H9 (cell line): ENCODE results near the gene MMP17. TPM values are rescaled to one million over a fixed set of nuclear protein-coding genes. Genes with fewer than 3 reads are reported as not detected.

ENCODE experiments used
- DNase-seq: peaks from one replicate; pipeline ENCODE4 v3.0.0-alpha.2; 2017
- H2AFZ ChIP-seq: one replicate; pipeline ENCODE4 v1.6.1; 2013; ENCODE audit warnings: mild to moderate bottlenecking, low read length, control low read depth, moderate library complexity
- H2AK5ac ChIP-seq: 2 replicates; pipeline ENCODE4 v1.6.1; 2013; ENCODE audit warnings: low read length, control low read depth, mixed read lengths; ENCODE audit not compliant: insufficient read length
- H2BK120ac ChIP-seq: one replicate; pipeline ENCODE4 v1.6.1; 2013; ENCODE audit warnings: low read depth, mild to moderate bottlenecking, low read length, control low read depth, inconsistent platforms; ENCODE audit not compliant: poor library complexity, severe bottlenecking
- H2BK12ac ChIP-seq: 2 replicates; pipeline ENCODE4 v1.6.1; 2013; ENCODE audit warnings: low read length, control low read depth, mixed read lengths, low read depth; ENCODE audit not compliant: insufficient read length
- H2BK15ac ChIP-seq: 2 replicates; pipeline ENCODE4 v1.6.1; 2013; ENCODE audit warnings: low read depth, low read length, control low read depth
- H2BK20ac ChIP-seq: one replicate; pipeline ENCODE4 v1.6.1; 2013; ENCODE audit warnings: low read depth, mild to moderate bottlenecking, low read length, control low read depth, inconsistent platforms; ENCODE audit not compliant: poor library complexity, severe bottlenecking
- H2BK5ac ChIP-seq: 2 replicates; pipeline ENCODE4 v1.6.1; 2013; ENCODE audit warnings: low read length, control low read depth, mixed read lengths; ENCODE audit not compliant: insufficient read length
- H3K14ac ChIP-seq: 2 replicates; pipeline ENCODE4 v1.6.1; 2013; ENCODE audit warnings: low read length, control low read depth; ENCODE audit not compliant: insufficient read depth
- H3K18ac ChIP-seq: 2 replicates; pipeline ENCODE4 v1.6.1; 2013; ENCODE audit warnings: low read depth, mild to moderate bottlenecking, mixed read lengths, low read length, control low read depth; ENCODE audit not compliant: insufficient read length
- H3K23ac ChIP-seq: 2 replicates; pipeline ENCODE4 v1.6.1; 2013; ENCODE audit warnings: low read length, control low read depth, mixed read lengths, low read depth; ENCODE audit not compliant: insufficient read length
- H3K23me2 ChIP-seq: 2 replicates; pipeline ENCODE4 v1.6.1; 2013; ENCODE audit warnings: low read depth, mild to moderate bottlenecking, mixed read lengths, low read length, control low read depth; ENCODE audit not compliant: insufficient read length, poor library complexity, severe bottlenecking
- H3K27ac ChIP-seq: 2 replicates; pipeline ENCODE4 v1.5.1; 2013; ENCODE audit warnings: low read length, control low read depth, mixed read lengths, low read depth; ENCODE audit not compliant: insufficient read length
- H3K27me3 ChIP-seq: 2 replicates; pipeline ENCODE4 v1.6.1; 2013; ENCODE audit warnings: low read length, control low read depth, inconsistent platforms; ENCODE audit not compliant: insufficient read depth
- H3K4ac ChIP-seq: 2 replicates; pipeline ENCODE4 v1.6.1; 2013; ENCODE audit warnings: low read depth, mild to moderate bottlenecking, control low read depth, inconsistent platforms, low read length, moderate library complexity
- H3K4me1 ChIP-seq: 2 replicates; pipeline ENCODE4 v1.6.1; 2013; ENCODE audit warnings: low read length, control low read depth, inconsistent platforms; ENCODE audit not compliant: insufficient read depth
- H3K4me2 ChIP-seq: 2 replicates; pipeline ENCODE4 v1.6.1; 2013; ENCODE audit warnings: low read length, control low read depth, mixed read lengths; ENCODE audit not compliant: insufficient read length, insufficient read depth
- H3K56ac ChIP-seq: 2 replicates; pipeline ENCODE4 v1.6.1; 2013; ENCODE audit warnings: low read depth, mild to moderate bottlenecking, mixed read lengths, low read length, control low read depth; ENCODE audit not compliant: insufficient read length
- H3K79me1 ChIP-seq: 2 replicates; pipeline ENCODE4 v1.6.1; 2013; ENCODE audit warnings: low read depth, mild to moderate bottlenecking, moderate library complexity, low read length, control low read depth, inconsistent platforms; ENCODE audit not compliant: insufficient read depth, poor library complexity, severe bottlenecking
- H3K79me2 ChIP-seq: 2 replicates; pipeline ENCODE4 v1.6.1; 2013; ENCODE audit warnings: low read length, control low read depth, inconsistent platforms; ENCODE audit not compliant: insufficient read depth
- H3K9ac ChIP-seq: 2 replicates; pipeline ENCODE4 v1.6.1; 2013; ENCODE audit warnings: low read length, control low read depth, mixed read lengths; ENCODE audit not compliant: insufficient read length; ENCODE audit errors: extremely low read depth
- H3K9me3 ChIP-seq: one replicate; pipeline ENCODE4 v1.6.1; 2013; ENCODE audit warnings: low read depth, low read length, inconsistent platforms; ENCODE audit not compliant: control insufficient read depth
- H3T11ph ChIP-seq: one replicate; pipeline ENCODE4 v1.6.1; 2013; ENCODE audit warnings: mild to moderate bottlenecking, low read length, control low read depth, inconsistent platforms
- H4K20me1 ChIP-seq: one replicate; pipeline ENCODE4 v1.6.1; 2013; ENCODE audit not compliant: control insufficient read depth, insufficient read length, insufficient read depth
- H4K5ac ChIP-seq: 2 replicates; pipeline ENCODE4 v1.6.1; 2013; ENCODE audit warnings: low read depth, mild to moderate bottlenecking, mixed read lengths, low read length, control low read depth; ENCODE audit not compliant: insufficient read length
- H4K8ac ChIP-seq: replicated peaks from 2 replicates; pipeline ENCODE4 v1.6.1; 2013; ENCODE audit warnings: low read length, control low read depth, mixed read lengths, low read depth; ENCODE audit not compliant: insufficient read length
- H4K91ac ChIP-seq: 2 replicates; pipeline ENCODE4 v1.6.1; 2013; ENCODE audit warnings: low read depth, mild to moderate bottlenecking, moderate library complexity, mixed read lengths, low read length, control low read depth; ENCODE audit not compliant: insufficient read length
- H3K27ac Mint-ChIP-seq, 3 experiments: 2 replicates in 2 of 3; 3 replicates in 1 of 3; pipeline ENCODE4 v1.8.0; 2020 to 2021; ENCODE audit warnings: mixed read lengths in 3 of 3, mild to moderate bottlenecking in 1 of 3, moderate library complexity in 1 of 3
- H3K27me3 Mint-ChIP-seq: 2 replicates; pipeline ENCODE4 v1.8.0; 2021; ENCODE audit warnings: low read depth, mild to moderate bottlenecking, moderate library complexity, mixed read lengths
- H3K36me3 Mint-ChIP-seq, 3 experiments: 2 replicates in 2 of 3; 3 replicates in 1 of 3; pipeline ENCODE4 v1.8.0; 2020 to 2021; ENCODE audit warnings: low read depth in 3 of 3, mixed read lengths in 3 of 3; ENCODE audit not compliant: insufficient read depth in 1 of 3
- H3K4me1 Mint-ChIP-seq, 2 experiments: 2 replicates each; pipeline ENCODE4 v1.8.0; 2020; ENCODE audit warnings: mixed read lengths in 2 of 2
- H3K4me3 Mint-ChIP-seq, 2 experiments: 2 replicates in 1 of 2; 3 replicates in 1 of 2; pipeline ENCODE4 v1.8.0; 2020 to 2021; ENCODE audit warnings: mild to moderate bottlenecking in 2 of 2, mixed read lengths in 2 of 2, moderate library complexity in 1 of 2
- H3K9me3 Mint-ChIP-seq, 2 experiments: 2 replicates in 1 of 2; 3 replicates in 1 of 2; pipeline ENCODE4 v1.8.0; 2020; ENCODE audit warnings: mild to moderate bottlenecking in 2 of 2, mixed read lengths in 2 of 2, moderate library complexity in 1 of 2
- WGBS: extraction: QIAGEN DNeasy Blood & Tissue Kit; methylation state at CpG from one replicate; pipeline ENCODE4 v1.1.7; 2013; ENCODE audit warnings: missing lambda C conversion rate, low lambda C conversion rate, mixed read lengths; ENCODE audit not compliant: insufficient read length; ENCODE audit errors: extremely low coverage; 5-methylcytosine and 5-hydroxymethylcytosine counted together
- total RNA-seq: library from RNA; stranded (reverse); gene quantifications from 2 replicates; pipeline ENCODE4 v1.2.1, GENCODE V29; 2021
- TF ChIP-seq, protein P1 (sequence below): fragments of 200-600 bp; sonication (generic); conservative IDR thresholded peaks from 3 replicates; pipeline ENCODE4 v1.8.0; 2021; ENCODE audit warnings: antibody characterized with exemption, mild to moderate bottlenecking

Gene MMP17
- total RNA-seq, 1 experiment from 2014 or later, result 14.8 TPM

- no CpG with 5 or more reads among the region's 7 CpGs for WGBS
- peaks cover 19 to 24% of the 10 kb centered on the region in 2 experiments for H3K9me3 Mint-ChIP-seq
- H3K4me1 Mint-ChIP-seq, result peaks cover 7 to 15% of the 10 kb centered on the region in 2 experiments
These were observed 13.1 kb upstream of the MMP17 start for GRCh38 chr12:131815131-131815530.

More at GRCh38 chr12:131815131-131815530, 13.1 kb upstream of the MMP17 start:
- H4K91ac ChIP-seq, result no peak overlapping the region
- H3K23me2 ChIP-seq, result no peaks in the 10 kb centered on the region
- no peak overlapping the region for H3K4me3 Mint-ChIP-seq
- no peak overlapping the region for H2AFZ ChIP-seq
- H3K36me3 Mint-ChIP-seq, result peaks cover 5 to 20% (median 5%) of the 10 kb centered on the region in 3 experiments; a peak in 6 of 7 replicates
- H3K18ac ChIP-seq, result no peak overlapping the region
- no peak overlapping the region for H2BK15ac ChIP-seq
- no peak overlapping the region for H3K27ac ChIP-seq
- no peak overlapping the region for H3K4me2 ChIP-seq
- no peak overlapping the region for H2AK5ac ChIP-seq
- no peak overlapping the region for H3K27ac Mint-ChIP-seq
- H2BK20ac ChIP-seq, result no peak overlapping the region
- H3K23ac ChIP-seq, result no peak overlapping the region
- DNase-seq, result no peak
- H4K8ac ChIP-seq, result no peak overlapping the region
- H3K27me3 ChIP-seq, result no peaks in the 10 kb centered on the region
- TF ChIP-seq, protein P1, sequence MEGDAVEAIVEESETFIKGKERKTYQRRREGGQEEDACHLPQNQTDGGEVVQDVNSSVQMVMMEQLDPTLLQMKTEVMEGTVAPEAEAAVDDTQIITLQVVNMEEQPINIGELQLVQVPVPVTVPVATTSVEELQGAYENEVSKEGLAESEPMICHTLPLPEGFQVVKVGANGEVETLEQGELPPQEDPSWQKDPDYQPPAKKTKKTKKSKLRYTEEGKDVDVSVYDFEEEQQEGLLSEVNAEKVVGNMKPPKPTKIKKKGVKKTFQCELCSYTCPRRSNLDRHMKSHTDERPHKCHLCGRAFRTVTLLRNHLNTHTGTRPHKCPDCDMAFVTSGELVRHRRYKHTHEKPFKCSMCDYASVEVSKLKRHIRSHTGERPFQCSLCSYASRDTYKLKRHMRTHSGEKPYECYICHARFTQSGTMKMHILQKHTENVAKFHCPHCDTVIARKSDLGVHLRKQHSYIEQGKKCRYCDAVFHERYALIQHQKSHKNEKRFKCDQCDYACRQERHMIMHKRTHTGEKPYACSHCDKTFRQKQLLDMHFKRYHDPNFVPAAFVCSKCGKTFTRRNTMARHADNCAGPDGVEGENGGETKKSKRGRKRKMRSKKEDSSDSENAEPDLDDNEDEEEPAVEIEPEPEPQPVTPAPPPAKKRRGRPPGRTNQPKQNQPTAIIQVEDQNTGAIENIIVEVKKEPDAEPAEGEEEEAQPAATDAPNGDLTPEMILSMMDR, result no peak
- no peak overlapping the region for H3K9ac ChIP-seq
- H3K4ac ChIP-seq, result no peak overlapping the region
- H3K27me3 Mint-ChIP-seq, result peaks cover 3% of the 10 kb centered on the region
- no peak overlapping the region for H2BK5ac ChIP-seq
- H3K9me3 ChIP-seq, result no peaks in the 10 kb centered on the region
- H3K56ac ChIP-seq, result no peak overlapping the region
- no peak overlapping the region for H2BK12ac ChIP-seq
- no peak overlapping the region for H3K14ac ChIP-seq
- H2BK120ac ChIP-seq, result no peak overlapping the region
- H3K79me1 ChIP-seq, result no peaks in the 10 kb centered on the region
- no peaks in the 10 kb centered on the region for H3K4me1 ChIP-seq
- H3K79me2 ChIP-seq, result no peaks in the 10 kb centered on the region
- no peak overlapping the region for H3T11ph ChIP-seq
- H4K5ac ChIP-seq, result no peak overlapping the region
- H4K20me1 ChIP-seq, result no peaks in the 10 kb centered on the region
